DND-41 (cell line): ENCODE measurements around the gene RIPK4.

Experiments
- ATAC-seq: fragments of 200-7000 bp; cut with Tn5 transposase; 3 replicates; pipeline ENCODE4 v1.9.1; 2021; ENCODE audit warnings: low read depth; ENCODE audit not compliant: insufficient read depth
- DNase-seq: peaks from one replicate; pipeline ENCODE4 v3.0.0-alpha.2; 2020
- H2AFZ ChIP-seq: 2 replicates; pipeline ENCODE4 v1.6.0; 2012; ENCODE audit warnings: low read depth, low read length
- H3K27ac ChIP-seq: 2 replicates; pipeline ENCODE4 v1.5.1; 2012; ENCODE audit warnings: low read length, inconsistent platforms
- H3K27me3 ChIP-seq: fragments of 200-600 bp; sonication (generic); 2 replicates; pipeline ENCODE4 v1.6.0; 2012; ENCODE audit warnings: low read length, mild to moderate bottlenecking, inconsistent platforms; ENCODE audit not compliant: insufficient read depth, poor library complexity
- H3K36me3 ChIP-seq: 2 replicates; pipeline ENCODE4 v1.5.1; 2012; ENCODE audit warnings: low read length, inconsistent platforms; ENCODE audit not compliant: insufficient read depth
- H3K4me1 ChIP-seq: 2 replicates; pipeline ENCODE4 v1.5.1; 2012; ENCODE audit warnings: mild to moderate bottlenecking, low read length; ENCODE audit not compliant: insufficient read depth
- H3K4me2 ChIP-seq: 2 replicates; pipeline ENCODE4 v1.6.0; 2012; ENCODE audit warnings: mild to moderate bottlenecking, moderate library complexity, low read length, inconsistent platforms; ENCODE audit not compliant: insufficient read depth
- H3K4me3 ChIP-seq, 2 experiments: fragments of 200-600 bp in 1 of 2; shearing (Covaris generic) in 1 of 2; 2 replicates each; pipeline ENCODE4 v1.5.1; 2012 to 2016; ENCODE audit warnings: inconsistent platforms in 2 of 2, low read length in 2 of 2, mild to moderate bottlenecking in 2 of 2, low read depth in 1 of 2, moderate library complexity in 1 of 2
- H3K79me2 ChIP-seq: 2 replicates; pipeline ENCODE4 v1.6.0; 2012; ENCODE audit warnings: low read length, inconsistent platforms; ENCODE audit not compliant: insufficient read depth
- H3K9ac ChIP-seq: 2 replicates; pipeline ENCODE4 v1.6.0; 2012; ENCODE audit warnings: low read depth, mild to moderate bottlenecking, inconsistent platforms, low read length, moderate library complexity
- H3K9me3 ChIP-seq: 2 replicates; pipeline ENCODE4 v1.5.1; 2012; ENCODE audit warnings: low read length, moderate library complexity, mild to moderate bottlenecking, inconsistent platforms; ENCODE audit not compliant: insufficient read depth, severe bottlenecking
- H4K20me1 ChIP-seq: 2 replicates; pipeline ENCODE4 v1.6.0; 2012; ENCODE audit warnings: low read length; ENCODE audit not compliant: insufficient read depth
- CTCF ChIP-seq: IDR thresholded peaks from 2 replicates; pipeline ENCODE4 v1.5.1; 2012; ENCODE audit warnings: borderline replicate concordance, low read length, moderate library complexity, mild to moderate bottlenecking; ENCODE audit not compliant: poor library complexity, severe bottlenecking; ENCODE audit errors: extremely low read depth
- EZH2 ChIP-seq: IDR thresholded peaks from 3 replicates; pipeline ENCODE4 v1.6.1; 2012; ENCODE audit warnings: borderline replicate concordance, low read depth, mild to moderate bottlenecking, moderate library complexity, low read length, inconsistent platforms; ENCODE audit not compliant: severe bottlenecking

RIPK4 gene

DNA sequence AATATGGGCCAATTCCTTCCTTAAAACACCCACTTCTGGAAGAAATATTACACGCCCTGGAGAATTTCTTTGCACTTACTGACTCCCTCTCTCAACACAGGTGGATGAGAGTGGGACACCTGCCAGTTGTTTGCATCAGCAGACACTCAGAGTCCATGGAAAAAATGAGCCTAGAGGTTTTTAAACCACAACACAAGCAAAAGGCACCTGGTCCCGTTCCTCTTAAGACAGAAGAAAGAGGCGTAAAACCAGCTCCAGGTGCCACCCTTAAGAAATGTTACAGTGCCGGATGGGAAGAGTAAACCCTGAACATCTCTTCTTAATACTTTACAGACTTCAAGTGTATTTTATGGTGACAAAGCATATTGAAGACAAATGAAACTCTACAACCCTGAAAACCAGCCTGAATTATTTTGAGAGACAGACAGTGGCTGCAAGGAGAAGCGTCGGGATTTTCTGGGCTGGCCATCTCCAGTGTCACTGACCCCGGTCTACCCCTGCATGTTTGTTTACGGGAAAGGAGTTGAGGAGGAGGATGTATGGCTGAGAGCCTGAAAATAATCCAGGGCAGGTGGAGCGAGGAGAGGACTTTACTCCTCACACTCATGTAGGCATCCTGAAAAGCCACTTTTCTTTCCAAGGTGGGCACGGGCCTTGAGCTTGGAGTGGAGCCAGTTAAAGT is 7.8 kb upstream of the RIPK4 start:
- peak overlapping the region; percentile 38 for H3K4me2 ChIP-seq
- H3K27me3 ChIP-seq, result no peaks in the 10 kb centered on the region

GRCh38 chr21:41772351-41773080 is 5.7 kb upstream of the RIPK4 start:
- no peaks in the 10 kb centered on the region for H3K27me3 ChIP-seq

More for the DNA sequence above, 7.8 kb upstream of the RIPK4 start:
- H3K27ac ChIP-seq, result peak overlapping the region; percentile 96
- peak overlapping the region; percentile 54 for H3K9ac ChIP-seq
- H3K36me3 ChIP-seq, result no peaks in the 10 kb centered on the region
- no peaks in the 10 kb centered on the region for H4K20me1 ChIP-seq
- peaks cover 100% of the 10 kb centered on the region for H3K4me1 ChIP-seq
- H3K9me3 ChIP-seq, result peaks cover 5% of the 10 kb centered on the region
- no peak for TF ChIP-seq CTCF
- TF ChIP-seq EZH2, result no peak
- no peak overlapping the region for H3K4me3 ChIP-seq
- peak; percentile 75 for ATAC-seq
- peaks cover 7% of the 10 kb centered on the region; the same call in 1 of the 2 replicates for H3K79me2 ChIP-seq
- no peak overlapping the region for H2AFZ ChIP-seq
- peak; percentile 80 for DNase-seq

GRCh38 chr21:41771625-41771945 is 4.7 kb upstream of the RIPK4 start:
- Histone ChIP-seq H3K79me2 (peaks cover 7% of the 10 kb centered on the region; the same call in 1 of the 2 replicates), H3K27me3 (no peaks in the 10 kb centered on the region), H3K4me1 (peaks cover 100% of the 10 kb centered on the region), H3K4me3 (no peak overlapping the region), H2AFZ (no peak overlapping the region), H3K27ac (peak overlapping the region; percentile 96), H4K20me1 (no peaks in the 10 kb centered on the region), H3K9ac (0 out of 2 replicates have a peak overlapping the region, but pooled peaks have one; percentile 5), H3K4me2 (no peak overlapping the region), H3K36me3 (no peaks in the 10 kb centered on the region), H3K9me3 (peaks cover 7% of the 10 kb centered on the region)
- no peak for ATAC-seq
- DNase-seq, result no peak
- no peak for TF ChIP-seq CTCF
- no peak for TF ChIP-seq EZH2

More at GRCh38 chr21:41772351-41773080, 5.7 kb upstream of the RIPK4 start:
- ATAC-seq (no peak), DNase-seq (no peak)
- peaks cover 100% of the 10 kb centered on the region for H3K4me1 ChIP-seq
- H3K79me2 ChIP-seq, result peaks cover 7% of the 10 kb centered on the region; the same call in 1 of the 2 replicates
- H2AFZ ChIP-seq, result no peak overlapping the region
- H3K27ac ChIP-seq, result peak overlapping the region; percentile 96
- H3K9me3 ChIP-seq, result peaks cover 7% of the 10 kb centered on the region
- no peaks in the 10 kb centered on the region for H4K20me1 ChIP-seq
- TF ChIP-seq EZH2 (no peak), CTCF (peak; percentile 12)
- H3K4me2 ChIP-seq, result no peak overlapping the region
- no peaks in the 10 kb centered on the region for H3K36me3 ChIP-seq
- no peak overlapping the region for H3K4me3 ChIP-seq
- H3K9ac ChIP-seq, result peak overlapping the region; percentile 20; the same call in 1 of the 2 replicates
